Cerebellar cortex (tissue), 1 donor: ENCODE data around the gene KCTD19.

ENCODE experiments used
- DNase-seq: peaks from one replicate; pipeline ENCODE4 v3.0.0-alpha.2; 2015; ENCODE audit warnings: low spot score

Gene KCTD19

DNA sequence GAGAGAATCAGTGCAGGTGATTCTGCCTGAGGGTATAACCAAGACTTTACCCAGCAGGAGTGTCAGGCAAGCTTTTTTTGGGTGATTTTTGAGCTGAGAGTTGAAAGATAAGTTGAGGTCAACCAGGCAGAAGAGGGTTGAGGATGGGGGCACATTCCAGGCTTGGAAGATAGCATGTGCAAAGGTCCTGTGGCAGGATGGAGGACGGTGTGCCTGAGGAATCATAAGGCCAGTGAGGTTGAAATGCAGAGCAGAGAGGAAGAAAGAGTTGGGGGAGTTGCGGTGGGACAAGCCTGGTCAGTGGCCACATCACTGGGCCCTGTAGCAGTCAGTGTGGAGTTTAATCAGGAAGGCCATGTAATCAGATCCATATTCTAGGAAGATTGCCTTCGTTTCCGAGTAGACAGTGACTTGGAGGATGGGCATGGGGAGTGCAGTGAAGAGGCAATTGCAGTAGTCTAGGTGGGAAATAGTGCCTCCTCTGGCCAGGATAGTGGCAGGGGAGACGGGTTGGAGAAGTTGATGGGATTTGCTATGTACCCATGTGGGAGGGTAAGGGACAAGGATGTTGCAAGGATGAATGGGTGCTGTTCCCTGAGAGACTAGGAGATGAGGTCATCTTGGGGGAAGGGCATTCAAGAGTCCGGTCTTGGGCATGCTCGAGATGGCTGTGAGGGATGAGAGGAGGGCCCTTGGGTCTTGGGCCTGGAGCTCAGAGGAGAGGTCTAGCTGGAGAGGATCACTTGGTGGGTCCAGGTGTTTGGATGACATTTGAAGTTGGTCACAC, 43.3 kb downstream of the KCTD19 start:
- no peak for DNase-seq

DNA sequence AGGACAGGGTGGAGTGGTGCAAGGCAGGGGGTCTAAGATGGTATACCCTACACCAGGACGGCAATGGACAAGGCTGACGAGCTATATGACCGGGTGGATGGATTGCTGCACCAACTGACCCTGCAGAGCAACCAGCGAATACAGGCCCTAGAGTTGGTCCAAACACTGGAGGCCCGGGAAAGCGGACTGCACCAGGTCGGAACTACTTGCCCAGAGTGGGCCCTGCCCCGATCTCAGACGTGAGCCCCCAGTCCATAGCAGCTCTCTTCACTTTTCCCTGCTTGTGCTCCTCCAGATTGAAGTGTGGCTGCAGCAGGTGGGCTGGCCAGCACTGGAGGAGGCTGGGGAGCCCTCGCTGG, 44.1 kb downstream of the KCTD19 start:
- no peak for DNase-seq

DNA sequence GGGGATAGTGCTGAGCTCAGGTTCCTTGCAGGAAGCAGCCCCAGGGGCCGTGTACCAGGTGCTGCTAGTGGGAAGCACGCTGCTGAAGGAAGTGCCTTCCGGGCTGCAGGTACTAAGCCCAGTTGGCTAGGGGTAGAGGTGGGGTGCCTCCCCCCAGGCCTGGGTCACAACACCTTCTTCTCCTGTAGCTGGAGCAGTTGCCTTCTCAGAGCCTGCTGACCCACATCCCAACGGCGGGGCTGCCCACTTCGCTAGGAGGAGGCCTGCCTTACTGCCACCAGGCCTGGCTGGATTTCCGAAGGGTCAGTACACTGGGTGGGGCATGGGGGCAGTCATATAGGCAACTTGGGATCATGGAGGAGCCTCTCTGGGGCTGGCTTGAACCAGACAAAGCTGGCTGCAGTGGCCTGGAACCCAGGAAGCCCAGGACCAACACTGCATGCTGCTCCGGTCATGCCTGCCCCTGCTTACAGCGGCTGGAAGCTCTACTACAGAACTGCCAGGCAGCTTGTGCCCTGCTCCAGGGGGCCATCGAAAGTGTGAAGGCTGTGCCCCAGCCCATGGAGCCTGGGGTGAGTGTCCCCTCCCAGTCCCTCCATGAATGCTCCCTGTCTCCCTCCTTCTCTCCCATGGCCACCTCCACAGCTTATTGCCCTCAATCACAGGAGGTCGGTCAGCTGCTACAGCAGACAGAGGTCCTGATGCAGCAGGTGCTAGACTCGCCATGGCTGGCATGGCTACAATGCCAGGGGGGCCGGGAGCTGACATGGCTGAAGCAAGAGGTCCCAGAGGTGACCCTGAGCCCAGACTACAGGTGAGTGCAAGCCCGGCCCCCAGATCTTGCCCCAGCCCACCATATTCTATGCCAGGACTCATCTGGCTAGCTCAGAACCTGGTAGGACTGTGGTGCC, 44.8 kb downstream of the KCTD19 start:
- DNase-seq = no peak

DNA sequence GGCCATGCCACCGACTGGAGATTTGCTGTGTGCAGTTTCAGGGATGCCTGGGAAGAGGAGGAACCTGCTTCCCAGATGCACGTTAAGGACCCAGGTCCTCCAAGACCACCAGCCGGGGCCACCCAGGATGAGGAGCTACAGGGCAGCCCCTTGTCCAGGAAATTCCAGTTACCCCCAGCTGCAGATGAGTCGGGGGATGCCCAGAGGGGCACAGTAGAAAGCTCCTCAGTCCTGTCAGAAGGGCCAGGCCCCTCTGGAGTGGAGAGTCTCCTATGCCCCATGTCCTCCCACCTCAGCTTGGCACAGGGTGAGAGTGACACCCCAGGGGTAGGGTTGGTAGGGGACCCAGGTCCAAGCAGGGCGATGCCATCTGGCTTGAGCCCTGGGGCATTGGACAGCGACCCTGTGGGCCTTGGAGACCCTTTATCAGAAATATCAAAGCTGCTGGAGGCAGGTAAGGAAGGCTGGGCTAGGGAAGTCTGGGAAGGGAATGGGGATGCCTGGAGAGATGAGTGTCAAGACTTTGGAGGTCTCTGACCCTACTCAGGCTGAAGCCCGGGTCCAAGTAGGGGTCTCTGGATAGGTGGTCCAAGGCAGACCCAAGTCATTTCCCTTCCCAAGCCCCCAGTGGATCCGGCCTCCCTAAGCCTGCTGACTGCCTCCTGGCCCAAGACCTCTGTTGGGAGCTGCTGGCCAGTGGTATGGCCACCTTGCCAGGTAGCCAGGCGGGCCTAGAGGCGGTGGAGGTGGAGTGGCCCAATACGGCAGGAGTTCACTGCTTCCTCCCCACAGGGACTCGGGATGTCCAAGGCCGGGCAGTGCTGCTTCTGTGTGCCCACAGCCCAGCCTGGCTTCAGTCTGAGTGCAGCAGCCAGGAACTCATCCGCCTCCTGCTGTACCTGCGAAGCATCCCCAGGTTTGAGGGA, 46.2 kb downstream of the KCTD19 start:
- no peak for DNase-seq

DNA sequence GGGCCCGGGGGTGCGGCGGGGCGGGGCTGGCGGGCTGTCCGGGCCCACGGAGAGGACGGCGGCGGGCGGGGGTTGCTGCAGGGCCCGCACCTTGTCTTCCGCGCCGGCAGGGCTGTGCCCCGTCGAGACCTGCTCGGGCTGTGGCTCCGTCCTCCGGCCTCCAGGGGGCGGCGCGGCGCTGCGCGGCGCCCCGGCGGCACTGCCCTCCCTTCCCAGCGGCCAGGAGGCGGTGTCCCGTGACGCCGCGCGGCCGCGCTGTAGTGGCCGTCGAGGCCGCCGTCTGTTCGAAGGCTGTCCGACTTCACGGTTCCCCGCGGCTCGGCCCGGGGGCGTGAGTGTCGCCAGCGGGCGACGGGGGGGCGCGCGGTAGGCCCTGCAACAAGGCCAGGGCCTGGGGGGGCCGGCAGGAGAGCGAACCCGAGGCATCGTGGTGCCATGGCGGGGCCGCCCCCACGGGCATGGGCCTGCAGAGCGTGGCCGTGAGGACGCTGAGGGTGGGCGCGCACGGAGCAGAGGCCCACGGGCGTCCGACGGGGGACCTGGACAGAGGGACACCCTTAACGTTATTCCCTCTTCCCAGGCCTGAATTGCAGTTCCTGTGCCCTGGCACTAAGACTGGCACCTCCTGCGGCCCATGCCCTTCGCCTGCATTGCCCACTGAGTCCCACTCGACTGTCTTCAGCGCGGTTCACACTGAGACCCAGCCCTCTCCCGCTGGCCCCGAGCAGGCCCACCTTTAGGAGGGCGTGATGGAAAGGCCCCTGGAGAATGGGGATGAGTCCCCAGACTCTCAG, 47.0 kb downstream of the KCTD19 start, which contains the start of gene PLEKHG4:
Gene PLEKHG4, plus strand, starts transcription at position 237 of the 794 bp plus-strand sequence. Its CDS starts 513 bp downstream, at position 750.
- peak; percentile 27 for DNase-seq

DNA sequence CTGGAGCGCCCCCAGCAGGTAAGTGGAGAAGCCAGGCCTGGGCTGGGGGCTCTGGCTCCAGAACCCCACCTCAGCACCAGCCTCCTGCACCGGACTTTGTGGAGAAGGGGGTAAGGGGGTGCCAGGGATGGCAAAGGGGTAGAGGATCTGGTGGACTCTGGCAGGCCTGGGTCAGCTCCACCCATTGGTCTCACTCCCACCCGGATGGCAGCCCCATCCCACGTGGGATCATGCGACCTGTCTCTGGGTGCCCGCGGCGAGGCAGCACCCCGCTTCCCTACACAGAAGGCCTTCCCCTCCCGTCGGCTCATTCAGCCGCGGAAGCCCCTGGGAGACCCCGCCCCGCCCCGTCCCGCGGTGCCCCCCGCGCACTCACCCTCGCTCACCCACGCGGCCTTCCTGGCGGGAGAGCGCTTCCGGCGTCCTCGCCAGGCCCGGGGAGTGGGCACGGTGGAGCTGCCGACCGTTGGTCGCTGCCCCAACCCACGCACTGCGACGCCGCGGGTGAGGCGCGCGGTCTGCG, 47.7 kb downstream of the KCTD19 start:
- DNase-seq = peak; percentile 20

DNA sequence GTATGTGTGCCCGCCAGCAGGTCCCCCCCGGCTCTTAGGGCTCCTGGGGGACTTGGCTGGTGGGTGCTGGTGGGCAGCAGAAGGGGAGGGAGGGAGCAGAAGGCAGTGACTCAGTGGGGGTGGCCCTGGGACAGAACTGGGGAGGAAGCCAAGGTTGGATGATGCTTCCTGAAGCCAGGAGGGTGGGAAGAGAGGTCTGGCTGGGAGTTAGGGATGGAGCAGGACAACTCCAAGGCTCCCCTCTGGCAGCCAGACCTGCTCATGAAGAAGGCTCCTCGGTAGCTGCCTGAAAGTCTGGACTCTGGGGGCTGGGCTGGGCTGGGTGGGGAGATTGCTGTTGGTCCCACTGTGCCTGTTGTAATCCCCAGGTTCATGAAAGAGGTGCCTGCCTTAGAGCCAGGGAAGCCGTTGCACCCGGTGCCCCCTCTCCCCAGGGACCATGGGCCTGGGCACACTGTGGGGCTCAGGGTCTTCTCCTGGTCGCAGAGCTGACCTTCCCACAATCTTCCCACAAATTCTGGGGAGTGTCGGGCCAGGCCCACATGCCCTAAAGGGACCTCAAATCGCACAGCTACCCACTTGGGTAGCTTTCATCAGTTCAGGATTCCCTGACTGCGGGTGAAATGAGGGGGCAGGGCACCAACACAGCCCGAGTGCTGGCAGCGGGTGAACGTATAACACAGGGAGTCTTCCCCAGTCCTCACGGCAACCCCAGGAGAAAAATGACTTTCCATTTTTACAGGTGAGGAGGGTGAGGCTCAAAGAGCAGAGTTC, 48.4 kb downstream of the KCTD19 start:
- DNase-seq = no peak

DNA sequence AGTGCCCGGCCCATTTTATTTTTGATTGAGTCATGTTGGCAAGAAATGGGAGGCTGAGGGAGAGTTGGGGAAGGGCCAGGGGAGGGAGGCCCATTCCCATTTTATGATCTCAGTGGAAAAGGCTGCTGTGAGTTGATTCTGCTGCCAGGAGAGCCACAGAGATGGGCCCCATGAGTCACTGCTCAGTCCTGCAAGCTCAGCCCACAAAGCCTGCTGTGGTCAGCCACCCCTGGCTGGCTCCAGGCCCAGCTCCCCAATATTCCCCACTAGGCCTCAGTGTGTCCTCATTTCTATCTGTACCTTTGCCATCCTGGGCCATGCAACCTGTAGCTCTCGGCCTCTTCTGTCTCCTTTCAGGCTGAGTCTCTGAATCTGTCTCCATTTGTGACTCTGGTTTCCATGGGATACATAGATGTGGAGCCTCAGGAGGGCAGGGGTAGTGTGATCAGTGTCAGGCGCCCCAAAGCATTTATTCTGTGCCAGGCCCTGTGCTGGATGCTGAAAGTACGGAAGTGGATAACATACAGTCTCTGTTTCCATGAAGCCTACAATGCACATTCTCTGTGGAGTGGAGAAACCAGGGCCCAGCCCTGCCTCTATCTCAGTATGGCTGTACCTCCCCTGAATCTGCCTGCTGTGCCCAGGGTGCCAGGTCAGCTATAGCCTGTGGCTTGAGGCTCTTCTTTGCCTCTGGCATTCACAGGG, 49.1 kb downstream of the KCTD19 start:
- no peak for DNase-seq

DNA sequence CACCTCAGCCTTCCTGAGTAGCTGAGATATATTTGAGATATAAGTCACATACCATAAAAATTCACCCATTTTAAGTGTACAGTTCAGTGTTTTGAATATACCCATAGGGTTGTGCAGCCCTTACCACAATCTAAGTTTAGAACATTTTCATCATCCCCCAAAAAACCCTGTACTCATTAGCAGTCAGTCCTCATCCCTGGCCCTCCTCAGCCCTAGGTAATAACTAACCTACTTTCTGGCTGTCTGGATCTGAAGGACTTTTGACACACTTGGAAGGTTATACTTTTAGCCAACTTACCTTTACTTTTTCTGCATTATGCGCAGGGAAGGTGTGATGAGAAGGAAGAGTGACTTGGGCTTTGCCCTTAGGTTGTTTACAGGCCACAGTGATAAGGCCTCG, 51.2 kb downstream of the KCTD19 start:
- DNase-seq = no peak

DNA sequence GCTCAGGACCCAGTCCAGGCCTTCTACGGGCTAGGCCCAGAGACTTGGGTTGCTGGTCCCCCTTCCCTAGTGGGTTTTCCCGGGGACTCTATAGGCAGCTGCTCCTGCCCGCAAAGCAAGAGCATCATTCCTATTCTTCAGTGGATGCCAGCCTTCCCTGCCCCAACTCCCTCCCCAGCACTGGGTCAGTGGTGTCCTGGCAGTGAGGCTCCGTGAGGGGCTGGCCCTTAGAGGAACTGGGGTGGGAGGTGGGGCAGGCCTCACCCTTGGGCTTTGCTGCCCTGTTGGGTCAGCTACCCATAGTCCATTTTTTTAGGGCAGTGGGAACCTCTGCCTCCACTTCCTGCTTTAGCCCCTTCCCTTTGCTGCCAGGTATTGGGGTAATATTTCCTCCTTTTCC, 55.1 kb downstream of the KCTD19 start:
- no peak for DNase-seq

DNA sequence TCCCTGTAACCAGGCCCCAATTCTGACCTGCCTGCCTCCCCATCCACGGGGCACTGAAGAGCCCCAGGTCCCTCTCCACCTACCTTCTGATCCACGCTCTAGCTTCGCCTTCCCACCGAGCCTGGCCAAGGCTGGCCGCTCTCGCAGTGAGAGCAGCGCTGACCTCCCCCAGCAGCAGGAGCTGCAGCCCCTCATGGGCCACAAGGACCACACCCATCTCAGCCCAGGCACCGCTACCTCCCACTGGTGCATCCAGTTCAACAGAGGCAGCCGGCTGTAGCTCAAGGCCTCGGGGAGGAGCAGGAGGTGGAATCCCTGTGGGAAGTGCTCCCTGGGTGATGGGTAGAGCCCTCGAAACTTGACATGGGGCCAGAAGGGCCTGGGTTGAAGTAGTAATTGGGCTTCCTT, 55.6 kb downstream of the KCTD19 start:
- no peak for DNase-seq

DNA sequence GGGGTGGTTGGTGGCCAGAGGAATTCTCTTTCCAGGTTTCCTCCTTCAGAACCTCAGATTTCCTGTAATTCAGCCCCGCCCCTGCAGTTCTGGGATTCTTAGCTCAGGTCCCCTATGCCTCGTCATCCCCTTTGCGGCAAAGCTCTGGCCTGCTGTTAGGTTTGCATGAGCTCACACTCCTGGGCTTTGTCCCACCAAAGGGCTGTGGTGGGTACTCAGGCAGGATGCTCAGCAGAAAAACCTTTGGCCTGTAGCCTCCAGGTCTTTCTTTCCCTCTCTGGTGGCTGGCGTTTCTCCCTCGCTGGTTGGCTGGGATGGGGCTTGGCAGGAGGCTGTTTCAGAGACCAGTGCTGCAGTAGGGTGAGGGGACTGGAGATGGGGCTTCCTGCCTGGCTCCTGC, 56.8 kb downstream of the KCTD19 start:
- no peak for DNase-seq

DNA sequence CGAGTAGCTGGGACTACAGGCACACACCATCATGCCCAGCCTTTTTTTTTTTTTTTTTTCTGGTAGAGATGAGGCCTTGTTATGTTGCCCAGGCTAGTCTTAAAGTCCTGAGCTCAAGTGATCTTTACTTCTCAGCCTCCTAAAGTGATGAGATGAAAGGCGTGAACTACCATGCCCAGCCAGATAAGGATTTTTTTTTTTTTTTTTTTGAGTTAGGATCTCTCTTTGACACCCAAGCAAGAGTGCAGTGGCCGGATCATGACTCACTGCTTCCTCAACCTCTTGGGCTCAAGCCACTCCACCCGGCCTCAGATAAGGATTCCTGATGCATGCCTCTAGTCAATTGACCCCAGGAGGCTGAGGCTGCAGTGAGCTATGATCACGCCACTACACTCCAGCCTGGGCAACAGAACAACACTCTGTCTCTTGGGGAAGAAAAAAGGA, 58.4 kb downstream of the KCTD19 start:
- no peak for DNase-seq

DNA sequence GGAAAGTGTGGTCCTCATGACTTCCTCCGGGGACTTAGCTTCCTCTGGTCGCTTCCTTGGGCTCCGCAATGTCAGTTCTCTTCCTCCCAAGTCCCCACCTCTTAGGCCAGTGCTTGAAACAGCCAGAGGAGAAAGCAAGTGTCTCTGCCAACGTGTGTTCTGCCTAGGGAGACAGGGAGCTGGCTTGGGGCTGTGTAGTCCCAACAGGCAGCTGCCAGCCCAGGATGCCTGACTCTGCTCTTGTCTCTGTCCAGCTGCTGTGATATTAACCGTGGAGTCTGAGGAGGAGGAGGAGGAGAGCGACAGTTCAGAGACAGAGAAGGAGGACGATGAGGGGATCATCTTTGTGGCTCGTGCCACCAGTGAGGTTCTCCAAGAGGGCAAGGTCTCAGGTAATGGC, 60.7 kb downstream of the KCTD19 start:
- no peak for DNase-seq

DNA sequence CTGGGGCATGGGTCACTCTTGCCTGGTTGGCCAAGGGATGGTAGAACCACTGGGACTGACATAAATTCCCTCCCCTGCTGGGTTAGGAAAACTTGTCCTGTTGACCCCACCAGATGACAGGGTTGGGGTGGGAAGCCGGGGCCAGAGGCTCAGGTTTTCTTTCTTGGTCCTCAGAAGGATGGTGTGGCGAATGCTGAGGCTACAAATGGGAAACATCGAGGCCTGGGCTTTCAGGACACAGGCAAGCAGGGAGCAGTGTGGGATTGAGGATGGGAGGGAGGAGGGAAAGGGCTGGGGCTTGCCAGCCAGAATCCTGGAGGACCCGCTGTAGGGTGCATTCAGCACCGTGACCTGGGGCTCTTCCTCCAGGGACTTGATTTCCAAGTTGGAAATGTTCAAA, 61.7 kb downstream of the KCTD19 start:
- DNase-seq = no peak

DNA sequence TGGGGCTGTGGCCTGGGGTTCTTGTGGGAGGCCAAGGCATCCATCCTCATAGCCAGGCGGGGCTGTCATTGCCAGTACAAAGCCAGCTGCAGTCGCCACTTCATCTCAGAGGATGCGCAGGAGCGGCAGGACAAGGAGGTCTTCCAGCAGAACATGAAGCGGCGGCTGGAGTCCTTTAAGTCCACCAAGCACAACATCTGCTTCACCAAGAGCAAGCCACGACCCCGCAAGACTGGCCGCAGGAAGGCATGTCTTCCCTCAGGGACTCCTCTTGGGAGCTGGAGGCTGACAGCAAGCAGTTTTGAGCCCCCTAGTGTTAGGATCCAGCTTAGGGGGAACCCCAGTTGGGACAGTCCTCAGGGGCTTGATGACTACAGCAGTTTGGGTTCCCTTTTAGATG, 62.3 kb downstream of the KCTD19 start:
- no peak for DNase-seq

DNA sequence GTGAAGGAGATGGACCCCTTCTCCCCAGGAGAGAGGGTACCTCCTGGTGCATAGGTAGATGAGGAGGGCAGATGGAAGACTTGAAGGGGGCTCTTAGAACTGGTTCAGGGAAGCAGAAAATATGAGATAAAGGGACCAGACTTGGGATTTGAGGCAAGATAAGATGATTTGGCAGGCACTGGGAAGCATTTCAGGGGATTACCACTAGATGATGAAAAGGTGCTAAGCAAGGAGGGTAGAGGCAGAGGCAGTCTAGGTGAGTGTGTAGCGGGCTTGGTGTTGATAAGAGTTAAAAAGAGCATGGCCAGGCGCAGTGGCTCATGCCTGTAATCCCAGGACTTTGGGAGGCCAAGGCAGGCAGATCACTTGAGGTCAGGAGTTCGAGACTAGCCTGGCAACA, 63.3 kb downstream of the KCTD19 start:
- DNase-seq = no peak

DNA sequence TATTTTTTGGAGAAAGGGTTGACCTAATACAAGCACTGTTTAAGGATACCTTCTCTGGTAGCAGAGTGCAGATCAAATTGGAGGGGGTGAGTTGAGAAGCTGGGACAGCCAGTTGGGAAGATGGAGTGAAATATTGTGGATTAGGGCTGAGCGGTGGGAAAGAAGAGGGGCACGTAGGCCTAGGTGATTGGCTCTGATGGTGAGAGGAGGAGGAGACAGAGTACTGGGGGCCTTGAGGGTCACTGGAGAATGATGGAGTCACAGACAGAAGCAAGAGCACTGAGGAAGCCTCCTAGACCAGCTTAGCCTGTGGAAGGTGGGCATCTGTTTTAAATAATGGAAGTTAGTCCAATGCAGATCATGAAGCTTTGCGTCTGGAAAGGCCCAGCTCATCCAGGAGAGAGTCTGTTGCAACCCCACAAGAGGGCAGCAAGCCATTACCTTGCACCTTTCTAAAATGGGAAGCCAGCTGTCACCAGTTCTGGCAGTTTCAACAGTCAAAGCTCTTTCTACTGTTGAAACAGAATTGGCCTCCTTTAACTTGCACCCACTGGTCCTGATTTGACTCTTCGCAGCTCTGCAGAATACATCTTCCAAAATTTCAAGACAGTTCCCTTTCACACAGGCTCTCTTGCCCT, 66.0 kb downstream of the KCTD19 start:
- DNase-seq = peak; percentile 77

DNA sequence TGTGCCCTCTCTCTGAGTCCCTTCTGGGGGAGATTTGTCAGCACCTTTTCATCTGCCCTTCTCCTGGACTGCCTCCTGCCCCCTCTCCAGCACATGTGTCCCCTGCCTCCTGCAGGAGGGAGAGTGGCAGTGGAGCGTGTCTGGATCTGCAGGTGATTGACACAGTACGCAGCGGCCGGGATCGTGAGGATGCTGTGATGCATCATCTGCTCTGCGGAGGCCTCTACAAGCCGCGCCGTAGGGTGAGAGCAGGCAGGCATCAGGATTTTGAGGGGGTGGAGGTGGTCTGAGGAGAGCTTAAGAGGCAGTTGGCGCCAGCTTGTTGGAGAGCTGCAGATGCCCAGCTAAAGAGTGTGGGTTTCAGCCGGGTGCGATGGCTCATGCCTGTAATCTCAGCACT, 66.8 kb downstream of the KCTD19 start:
- DNase-seq = no peak
